NT2/D1 (cell line): ENCODE data around the gene ITPKB.
A peak's percentile ranks its signal among the peaks of the same experiment; 100 is the strongest.

Source experiments
- DNase-seq: peaks from one replicate; pipeline ENCODE4 v3.0.0-alpha.2; 2011; ENCODE audit warnings: low read depth, low spot score
- H3K27me3 ChIP-seq: 2 replicates; pipeline ENCODE4 v1.6.0; 2011; ENCODE audit warnings: mild to moderate bottlenecking; ENCODE audit not compliant: insufficient read length, insufficient read depth
- H3K36me3 ChIP-seq: 2 replicates; pipeline ENCODE4 v1.6.1; 2011; ENCODE audit warnings: mild to moderate bottlenecking, low read length, mixed read lengths; ENCODE audit not compliant: insufficient read depth, insufficient read length
- H3K4me1 ChIP-seq: 2 replicates; pipeline ENCODE4 v1.5.1; 2011; ENCODE audit not compliant: insufficient read depth, insufficient read length
- H3K4me3 ChIP-seq: 2 replicates; pipeline ENCODE4 v1.5.1; 2011; ENCODE audit warnings: low read depth; ENCODE audit not compliant: insufficient read length
- H3K9ac ChIP-seq: 2 replicates; pipeline ENCODE4 v1.6.0; 2011; ENCODE audit warnings: low read depth; ENCODE audit not compliant: insufficient read length
- H3K9me3 ChIP-seq: 2 replicates; pipeline ENCODE4 v1.5.1; 2011; ENCODE audit warnings: mild to moderate bottlenecking, low read length; ENCODE audit not compliant: insufficient read depth
- SUZ12 ChIP-seq: IDR thresholded peaks from 2 replicates; pipeline ENCODE4 v1.6.1; 2011; ENCODE audit not compliant: insufficient read length, insufficient read depth; ENCODE audit errors: extremely low read depth
- YY1 ChIP-seq: IDR thresholded peaks from 2 replicates; pipeline ENCODE4 v1.6.1; 2011; ENCODE audit not compliant: insufficient read length, insufficient read depth
- ZNF274 ChIP-seq: IDR thresholded peaks from 2 replicates; pipeline ENCODE4 v1.6.1; 2011; ENCODE audit warnings: mild to moderate bottlenecking, low read depth, low read length

ITPKB gene

GRCh38 chr1:226635456-226635941, 103.6 kb downstream of the ITPKB start:
- TF ChIP-seq YY1 (no peak), ZNF274 (no peak), SUZ12 (no peak)
- Histone ChIP-seq H3K4me3 (no peak overlapping the region), H3K4me1 (peaks cover 16% of the 10 kb centered on the region), H3K36me3 (peaks cover 49% of the 10 kb centered on the region), H3K27me3 (no peaks in the 10 kb centered on the region), H3K9me3 (no peaks in the 10 kb centered on the region), H3K9ac (peak overlapping the region; percentile 9)
- no peak for DNase-seq

- peaks cover 42% of the 10 kb centered on the region for H3K36me3 ChIP-seq
- no peaks in the 10 kb centered on the region for H3K27me3 ChIP-seq
- no peak overlapping the region for H3K4me3 ChIP-seq
- H3K4me1 ChIP-seq: peaks cover 9% of the 10 kb centered on the region
- no peaks in the 10 kb centered on the region for H3K9me3 ChIP-seq
- no peak for DNase-seq
- H3K9ac ChIP-seq: no peak overlapping the region
- TF ChIP-seq ZNF274 (no peak), YY1 (no peak), SUZ12 (no peak)
Observed at GRCh38 chr1:226634611-226635246, 104.4 kb downstream of the ITPKB start.

DNA sequence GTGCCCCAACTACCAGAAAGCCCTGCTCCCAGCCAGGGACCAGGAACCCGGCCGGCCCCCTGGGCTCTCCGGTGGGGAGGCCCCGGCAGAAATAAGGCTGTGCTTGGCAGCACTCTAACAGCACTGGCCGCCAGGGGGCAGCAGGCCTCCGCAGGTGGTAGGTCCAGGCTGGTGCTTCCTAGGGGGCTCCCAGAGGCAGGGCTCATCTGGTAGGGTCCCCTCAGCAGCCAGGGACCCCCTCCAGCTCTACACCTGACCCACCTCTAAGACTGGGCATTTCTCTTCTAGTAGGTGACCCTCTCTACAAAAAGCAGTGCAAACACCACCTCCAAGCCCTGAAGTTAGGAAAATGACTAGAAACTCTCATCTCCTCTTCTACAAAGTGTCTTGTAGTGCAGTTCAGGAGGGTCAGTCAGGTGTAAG, 104.9 kb downstream of the ITPKB start:
- H3K9me3 ChIP-seq: no peaks in the 10 kb centered on the region
- H3K4me3 ChIP-seq: no peak overlapping the region
- DNase-seq: peak; percentile 71
- H3K27me3 ChIP-seq: no peaks in the 10 kb centered on the region
- peaks cover 37% of the 10 kb centered on the region for H3K36me3 ChIP-seq
- peaks cover 7% of the 10 kb centered on the region for H3K4me1 ChIP-seq
- TF ChIP-seq YY1 (no peak), SUZ12 (no peak), ZNF274 (no peak)
- no peak overlapping the region for H3K9ac ChIP-seq

GRCh38 chr1:226633541-226634165, 105.4 kb downstream of the ITPKB start:
- H3K4me3 ChIP-seq: no peak overlapping the region
- no peak overlapping the region for H3K9ac ChIP-seq
- H3K36me3 ChIP-seq: peaks cover 31% of the 10 kb centered on the region
- peaks cover 7% of the 10 kb centered on the region for H3K4me1 ChIP-seq
- H3K27me3 ChIP-seq: no peaks in the 10 kb centered on the region
- DNase-seq: no peak
- no peaks in the 10 kb centered on the region for H3K9me3 ChIP-seq
- no peak for TF ChIP-seq ZNF274
- no peak for TF ChIP-seq YY1
- no peak for TF ChIP-seq SUZ12

GRCh38 chr1:226632922-226633351, 106.1 kb downstream of the ITPKB start:
- Histone ChIP-seq H3K9ac (no peak overlapping the region), H3K4me1 (peaks cover 7% of the 10 kb centered on the region), H3K36me3 (peaks cover 24% of the 10 kb centered on the region), H3K27me3 (no peaks in the 10 kb centered on the region), H3K9me3 (no peaks in the 10 kb centered on the region), H3K4me3 (no peak overlapping the region)
- no peak for DNase-seq
- no peak for TF ChIP-seq SUZ12
- TF ChIP-seq YY1: no peak
- no peak for TF ChIP-seq ZNF274

DNA sequence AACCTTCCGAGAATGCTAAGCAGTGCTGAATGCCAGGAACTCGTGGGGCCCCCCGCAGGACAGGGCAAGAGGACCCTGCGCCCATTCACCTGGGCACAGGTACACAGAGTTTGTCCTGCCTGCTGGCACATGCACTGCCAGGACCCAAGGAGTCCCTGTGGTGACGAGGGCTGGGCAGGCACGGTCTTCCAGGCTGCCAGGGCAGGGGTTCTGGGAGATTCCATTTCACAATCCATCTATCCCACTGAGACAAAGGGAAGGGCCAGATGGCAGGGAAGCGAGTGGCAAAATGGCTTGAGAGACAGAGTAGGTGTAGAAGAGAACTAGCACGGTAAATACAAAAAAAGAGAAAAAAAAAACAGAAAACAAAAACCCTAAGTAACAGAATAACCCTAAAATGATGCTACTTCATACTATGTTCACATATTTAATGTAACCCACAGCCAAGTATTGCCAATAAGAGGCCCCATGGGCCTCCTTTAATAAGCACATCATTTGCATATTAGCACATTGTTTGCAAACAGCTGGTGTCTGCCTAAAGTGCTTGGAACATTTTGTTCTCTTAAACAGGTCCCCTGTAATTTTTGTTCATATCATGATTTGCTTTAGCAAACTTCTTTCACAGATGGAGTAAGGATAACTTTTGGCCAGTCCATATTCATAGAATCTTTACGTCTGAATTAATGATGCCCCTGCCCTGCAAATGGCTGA, 106.8 kb downstream of the ITPKB start:
- H3K9me3 ChIP-seq: no peaks in the 10 kb centered on the region
- H3K36me3 ChIP-seq: peaks cover 22% of the 10 kb centered on the region
- no peak for DNase-seq
- TF ChIP-seq SUZ12 (no peak), ZNF274 (no peak), YY1 (no peak)
- peaks cover 3% of the 10 kb centered on the region for H3K27me3 ChIP-seq
- H3K4me1 ChIP-seq: peaks cover 7% of the 10 kb centered on the region
- no peak overlapping the region for H3K4me3 ChIP-seq
- no peak overlapping the region for H3K9ac ChIP-seq
